Fibroblast of pulmonary artery (primary cell): Measurements from ENCODE around the gene PDZD8.

Experiments
- DNase-seq: peaks from one replicate; pipeline ENCODE4 v3.0.0-alpha.2; 2010; ENCODE audit warnings: low read depth
- H3K4me3 ChIP-seq: replicated peaks from 2 replicates; pipeline ENCODE4 v1.5.1; 2011; ENCODE audit warnings: low read depth, mild to moderate bottlenecking, control low read depth, low read length, moderate library complexity
- TF ChIP-seq, protein P1 (sequence below): IDR thresholded peaks from 2 replicates; pipeline ENCODE4 v1.5.1; 2011; ENCODE audit warnings: mild to moderate bottlenecking, control low read depth, low read length, inconsistent platforms; ENCODE audit errors: missing control alignments

PDZD8 gene

DNA sequence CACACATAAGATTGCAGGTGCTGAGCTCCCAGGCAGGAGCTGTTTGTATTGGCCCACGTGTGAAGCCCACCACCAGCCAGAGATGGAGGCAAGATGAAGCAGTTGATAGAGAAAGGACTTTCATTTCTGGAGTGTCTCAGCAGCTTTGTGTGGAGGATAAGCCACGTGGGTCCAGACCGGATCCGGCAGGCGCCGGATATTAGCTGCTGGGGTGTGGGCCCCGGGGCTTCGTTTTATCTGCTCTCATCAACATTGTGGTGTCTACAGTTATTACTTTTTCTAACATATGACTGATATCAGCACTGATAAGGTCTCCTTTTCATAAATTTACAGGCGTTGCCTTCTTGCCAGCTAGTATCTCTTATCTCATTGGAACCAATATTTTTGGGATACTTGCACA, 108.8 kb downstream of the PDZD8 start:
- DNase-seq, result no peak
- TF ChIP-seq, protein P1, sequence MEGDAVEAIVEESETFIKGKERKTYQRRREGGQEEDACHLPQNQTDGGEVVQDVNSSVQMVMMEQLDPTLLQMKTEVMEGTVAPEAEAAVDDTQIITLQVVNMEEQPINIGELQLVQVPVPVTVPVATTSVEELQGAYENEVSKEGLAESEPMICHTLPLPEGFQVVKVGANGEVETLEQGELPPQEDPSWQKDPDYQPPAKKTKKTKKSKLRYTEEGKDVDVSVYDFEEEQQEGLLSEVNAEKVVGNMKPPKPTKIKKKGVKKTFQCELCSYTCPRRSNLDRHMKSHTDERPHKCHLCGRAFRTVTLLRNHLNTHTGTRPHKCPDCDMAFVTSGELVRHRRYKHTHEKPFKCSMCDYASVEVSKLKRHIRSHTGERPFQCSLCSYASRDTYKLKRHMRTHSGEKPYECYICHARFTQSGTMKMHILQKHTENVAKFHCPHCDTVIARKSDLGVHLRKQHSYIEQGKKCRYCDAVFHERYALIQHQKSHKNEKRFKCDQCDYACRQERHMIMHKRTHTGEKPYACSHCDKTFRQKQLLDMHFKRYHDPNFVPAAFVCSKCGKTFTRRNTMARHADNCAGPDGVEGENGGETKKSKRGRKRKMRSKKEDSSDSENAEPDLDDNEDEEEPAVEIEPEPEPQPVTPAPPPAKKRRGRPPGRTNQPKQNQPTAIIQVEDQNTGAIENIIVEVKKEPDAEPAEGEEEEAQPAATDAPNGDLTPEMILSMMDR, result no peak
- no peak overlapping the region for H3K4me3 ChIP-seq

DNA sequence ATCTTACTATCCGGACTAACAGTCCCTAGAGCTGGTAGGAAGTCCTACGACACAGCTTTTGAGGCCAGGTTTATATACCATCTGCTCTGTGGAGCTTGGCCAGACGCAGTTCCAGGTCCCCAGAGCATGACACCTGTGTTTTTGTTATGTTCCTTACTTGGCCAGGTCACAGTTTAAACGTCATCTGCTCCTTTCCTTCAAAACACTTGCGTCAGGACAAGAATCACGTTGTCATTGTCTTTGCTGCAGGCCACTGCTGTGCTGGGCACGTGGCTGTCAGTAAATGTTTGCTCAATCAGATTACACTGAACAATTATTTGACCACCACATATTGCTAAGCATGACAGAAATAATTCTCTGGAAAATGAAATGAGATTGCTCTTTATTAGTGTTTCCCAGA, 110.5 kb downstream of the PDZD8 start:
- no peak overlapping the region for H3K4me3 ChIP-seq
- DNase-seq, result no peak
- TF ChIP-seq, protein P1, result no peak

DNA sequence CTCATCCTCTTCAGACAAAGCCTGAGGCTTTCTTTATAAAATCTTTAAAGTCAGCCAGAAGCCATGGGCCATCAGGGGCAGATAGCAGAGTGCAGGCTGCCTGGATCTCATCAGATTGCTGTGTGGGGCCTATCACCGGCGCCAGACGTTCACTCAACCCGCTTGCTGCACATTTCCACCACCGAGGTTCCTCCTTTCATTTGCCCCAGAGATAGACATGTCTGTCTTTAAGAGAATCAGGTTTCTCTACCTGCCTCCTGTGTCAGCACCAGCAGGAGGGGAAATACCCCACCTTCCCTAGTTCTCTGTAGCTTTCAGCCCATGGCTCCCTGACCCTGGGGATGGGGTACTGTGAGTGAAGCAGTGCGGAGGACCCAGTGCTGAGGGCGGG, 112.3 kb downstream of the PDZD8 start:
- no peak overlapping the region for H3K4me3 ChIP-seq
- no peak for DNase-seq
- TF ChIP-seq, protein P1, result no peak

DNA sequence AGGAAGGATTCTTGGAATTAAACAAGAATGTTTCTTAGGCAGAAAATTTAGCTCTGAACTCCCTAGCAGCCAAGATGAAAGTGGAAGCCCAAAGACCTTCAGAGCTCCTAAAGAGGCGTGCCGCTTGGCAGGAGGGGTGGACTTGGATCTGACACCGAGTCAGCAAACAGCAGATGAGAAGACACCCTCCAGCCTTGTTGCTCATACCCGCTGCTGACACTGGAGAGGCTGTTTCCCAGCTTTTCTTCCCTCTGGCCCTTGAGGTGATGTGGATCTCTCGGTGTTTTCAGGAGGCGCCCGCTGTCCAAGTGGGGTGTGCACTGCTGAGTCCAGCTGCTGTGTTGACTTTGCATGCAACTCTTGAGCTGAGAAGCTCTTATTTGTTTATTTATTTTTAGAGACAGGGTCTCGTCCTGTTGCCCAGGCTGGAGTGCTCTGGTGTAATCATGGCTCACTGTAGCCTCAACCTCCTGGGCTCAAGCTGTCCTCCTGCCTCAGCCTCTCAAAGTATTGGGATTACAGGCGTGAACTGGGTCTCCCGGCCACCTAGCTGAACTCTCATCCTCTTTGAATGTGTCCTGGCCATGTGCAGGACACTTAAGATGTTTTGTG, 112.8 kb downstream of the PDZD8 start:
- TF ChIP-seq, protein P1, result no peak
- no peak overlapping the region for H3K4me3 ChIP-seq
- DNase-seq, result no peak

DNA sequence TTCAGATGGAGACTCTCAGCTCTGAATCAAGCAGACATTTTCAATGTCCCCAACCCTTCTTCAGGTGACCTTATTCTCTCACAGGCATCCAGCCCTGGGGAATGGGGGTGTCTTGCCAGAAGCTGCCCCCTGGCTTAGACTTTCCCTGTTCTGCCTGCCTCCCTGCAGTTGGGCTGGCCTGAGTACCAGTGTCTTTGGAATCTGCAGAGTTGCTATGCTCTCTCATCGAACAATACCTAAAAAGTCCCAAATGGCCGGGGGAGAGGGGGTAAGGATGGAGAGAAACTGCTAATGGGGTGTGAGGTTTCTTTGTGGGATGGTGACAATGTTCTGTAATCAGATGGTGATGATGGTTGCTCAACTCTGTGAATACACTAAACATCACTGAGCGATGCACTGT, 113.7 kb downstream of the PDZD8 start:
- no peak for DNase-seq
- TF ChIP-seq, protein P1, result no peak
- H3K4me3 ChIP-seq, result no peak overlapping the region

DNA sequence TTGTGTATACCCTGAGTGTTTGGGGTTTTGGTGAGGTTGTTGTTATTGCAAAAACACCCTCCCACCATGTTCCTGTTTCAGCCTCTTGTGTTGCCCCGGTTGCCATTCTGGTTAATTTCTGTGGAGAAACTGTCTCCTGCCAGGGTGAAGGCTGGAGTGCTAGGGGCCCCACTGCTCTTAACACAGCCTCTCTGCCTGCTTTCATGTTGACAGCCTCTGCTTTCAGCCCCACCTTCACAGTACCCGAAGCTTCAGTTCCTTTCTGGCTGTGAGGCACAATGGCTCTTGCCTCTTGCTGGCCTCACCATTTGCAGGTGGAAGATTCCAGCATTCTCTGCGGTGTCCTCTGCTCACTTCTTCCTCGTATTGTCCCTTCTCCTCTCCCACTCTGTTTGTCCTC, 115.2 kb downstream of the PDZD8 start:
- DNase-seq, result no peak
- TF ChIP-seq, protein P1, result no peak
- no peak overlapping the region for H3K4me3 ChIP-seq

DNA sequence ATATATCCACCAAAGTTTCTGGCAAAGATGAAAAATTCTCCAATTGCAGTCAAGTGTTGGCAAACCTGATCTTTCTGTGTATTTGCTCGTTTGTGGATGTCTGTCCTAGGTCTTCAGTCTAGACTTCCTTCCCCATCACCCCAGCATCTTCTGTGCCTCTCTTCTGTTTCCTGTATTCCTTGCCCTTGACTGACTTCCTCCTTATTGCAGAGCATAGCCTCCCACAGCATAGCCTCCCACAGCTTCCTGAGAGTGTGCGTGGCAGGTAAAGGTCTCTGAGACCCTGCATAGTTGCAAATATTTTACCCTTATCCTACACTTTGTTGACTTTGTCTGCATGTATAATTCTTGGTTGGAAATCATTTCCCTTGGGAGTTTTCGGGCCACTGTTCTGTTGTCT, 116.0 kb downstream of the PDZD8 start:
- TF ChIP-seq, protein P1, result no peak
- DNase-seq, result no peak
- no peak overlapping the region for H3K4me3 ChIP-seq
